Kidney (tissue), 14 donors: ENCODE measurements around the gene ATP1A2. TPM values are rescaled to one million over a fixed set of nuclear protein-coding genes. Genes with fewer than 3 reads are reported as not detected.

Experiments
- DNase-seq, 5 donors: peaks; one replicate each; pipeline ENCODE4 v3.0.0-alpha.2; 2013 to 2020
- FAIRE-seq: peaks from 2 replicates; lab custom pipeline; 2012; peaks lifted over from hg19 to GRCh38; lab: Jason Lieb, UNC
- H3K27ac ChIP-seq, 2 donors: one replicate each; pipeline ENCODE4 v1.7.0; 2013; ENCODE audit warnings: low read depth in 2 of 2, low read length in 2 of 2, inconsistent platforms in 1 of 2
- H3K27me3 ChIP-seq: one replicate; pipeline ENCODE4 v1.7.1; 2013; ENCODE audit warnings: low read length, inconsistent platforms; ENCODE audit not compliant: control insufficient read depth, insufficient read depth
- H3K36me3 ChIP-seq, 3 donors: one replicate each; pipeline versions ENCODE4 v1.7.0 to v1.7.1; 2013; ENCODE audit warnings: low read length in 3 of 3, control low read depth in 1 of 3, inconsistent platforms in 1 of 3; ENCODE audit not compliant: insufficient read depth in 3 of 3, control insufficient read depth in 2 of 3
- H3K4me1 ChIP-seq, 3 donors: one replicate each; pipeline versions ENCODE4 v1.7.0 to v1.7.1; 2013; ENCODE audit warnings: low read length in 3 of 3, inconsistent platforms in 1 of 3, low read depth in 1 of 3; ENCODE audit not compliant: control insufficient read depth in 2 of 3, insufficient read depth in 2 of 3
- H3K4me3 ChIP-seq, 3 donors: one replicate each; pipeline versions ENCODE4 v1.7.0 to v1.8.1; 2013; ENCODE audit warnings: low read length in 3 of 3, control low read depth in 1 of 3, inconsistent platforms in 1 of 3
- H3K9ac ChIP-seq, 3 donors: one replicate each; pipeline versions ENCODE4 v1.7.0 to v1.7.1; 2013; ENCODE audit warnings: low read length in 3 of 3, control low read depth in 1 of 3, inconsistent platforms in 1 of 3
- H3K9me3 ChIP-seq, 3 donors: one replicate each; pipeline versions ENCODE4 v1.7.0 to v1.7.1; 2013; ENCODE audit warnings: low read length in 3 of 3, control low read depth in 1 of 3, inconsistent platforms in 1 of 3; ENCODE audit not compliant: control insufficient read depth in 2 of 3, insufficient read depth in 1 of 3
- CTCF ChIP-seq: IDR thresholded peaks from 3 replicates; pipeline ENCODE4 v1.5.1; 2012; ENCODE audit warnings: mild to moderate bottlenecking, moderate library complexity, borderline replicate concordance; ENCODE audit not compliant: insufficient read depth; ENCODE audit errors: extremely low read depth
- intact Hi-C: fragments of 100-400 bp; cut with DNase I; formaldehyde crosslinking; loops from one replicate; pipeline ENCODE4 v1.11.1; 2022
- polyA plus RNA-seq: library from polyadenylated mRNA; stranded (reverse); fragments of 350-450 nt; fragmentation: Illumina TruSeq; extraction: RNeasy Lipid Tissue Mini Kit (QIAGEN cat#74804); gene quantifications from one replicate; pipeline ENCODE4 v1.2.3, GENCODE V29; 2014; ENCODE audit warnings: low read depth, low replicate concordance; ENCODE audit not compliant: insufficient read depth
- total RNA-seq: library from RNA; stranded (reverse); fragmentation: NEBNext Ultra II Directional; extraction: Animal tissue kit (Norgen Biotek cat#: 25700); gene quantifications from one replicate; pipeline ENCODE4 v1.2.1, GENCODE V29; 2021
- donor health status: control.
- donor health status: control.
- donor health status: control.
- donor health status: control.
- donor health status: control.
- donor health status: DM: yes; HTN: yes; CAD: no.
- donor health status: Normal renal cell carcinoma (clear cell type).

Gene ATP1A2
- total and polyA plus RNA-seq, 2 donors from 2014 or later, result 4.1 to 5.5 TPM

GRCh38 chr1:160074865-160075264 is 40.7 kb upstream of the ATP1A2 start:
- no peaks in the 10 kb centered on the region for H3K9me3 ChIP-seq
- no peak for TF ChIP-seq CTCF
- peaks cover 0 to 4% (median 0%) of the 10 kb centered on the region in 3 donors for H3K4me1 ChIP-seq
- intact Hi-C loops, result no loop called here
- no peak overlapping the region for H3K27ac ChIP-seq
- H3K27me3 ChIP-seq, result peaks cover 3% of the 10 kb centered on the region
- H3K9ac ChIP-seq, result no peak overlapping the region
- H3K36me3 ChIP-seq, result no peaks in the 10 kb centered on the region
- DNase-seq (no peak), FAIRE-seq (no peak)
- H3K4me3 ChIP-seq, result no peak overlapping the region

GRCh38 chr1:160075836-160076235 is 39.7 kb upstream of the ATP1A2 start:
- peaks cover 3% of the 10 kb centered on the region for H3K27me3 ChIP-seq
- FAIRE-seq (no peak), DNase-seq (no peak)

GRCh38 chr1:160076295-160076694 is 39.3 kb upstream of the ATP1A2 start:
- Histone ChIP-seq H3K27ac (no peak overlapping the region), H3K27me3 (peaks cover 3% of the 10 kb centered on the region), H3K4me1 (no peaks in the 10 kb centered on the region), H3K9me3 (no peaks in the 10 kb centered on the region), H3K4me3 (no peak overlapping the region), H3K36me3 (no peaks in the 10 kb centered on the region), H3K9ac (no peak overlapping the region)
- no peak for TF ChIP-seq CTCF
- intact Hi-C loops, result no loop called here
- DNase-seq (no peak), FAIRE-seq (no peak)

More at GRCh38 chr1:160075836-160076235, 39.7 kb upstream of the ATP1A2 start:
- H3K36me3 ChIP-seq, result no peaks in the 10 kb centered on the region
- no peak overlapping the region for H3K9ac ChIP-seq
- no peaks in the 10 kb centered on the region for H3K9me3 ChIP-seq
- H3K27ac ChIP-seq, result no peak overlapping the region
- H3K4me1 ChIP-seq, result peaks cover 0 to 1% (median 0%) of the 10 kb centered on the region in 3 donors
- no peak overlapping the region for H3K4me3 ChIP-seq
- no peak for TF ChIP-seq CTCF
- intact Hi-C loops, result no loop called here

- intact Hi-C loops, result no loop called here
- peaks cover 9% of the 10 kb centered on the region for H3K27me3 ChIP-seq
Measured at GRCh38 chr1:160077486-160077885, 38.1 kb upstream of the ATP1A2 start.

More at GRCh38 chr1:160077486-160077885, 38.1 kb upstream of the ATP1A2 start:
- Histone ChIP-seq H3K9ac (no peak overlapping the region), H3K4me1 (no peaks in the 10 kb centered on the region), H3K9me3 (no peaks in the 10 kb centered on the region), H3K4me3 (no peak overlapping the region), H3K36me3 (no peaks in the 10 kb centered on the region), H3K27ac (no peak overlapping the region)
- FAIRE-seq (no peak), DNase-seq (peak in 1 of 5 donors; percentile 15)
- TF ChIP-seq CTCF, result no peak
